Measurements from ENCODE around the gene GDPGP1.

GRCh38 chr15:90223441-90224165, 10.4 kb upstream of the GDPGP1 start:
- TF ChIP-seq CTCF (conservative IDR thresholded peaks at IDR 0.05; ENCODE audit: low read depth in 2 of 2): no peak
- no peak for TF ChIP-seq ZNF331 (CRISPR knock-in tag; IDR thresholded peaks at IDR 0.05; ENCODE audit: low read depth)
- no peak for TF ChIP-seq POLR2AphosphoS5 (IDR thresholded peaks at IDR 0.05; ENCODE audit: low read depth)
- no peak for TF ChIP-seq JUNB (IDR thresholded peaks at IDR 0.05; ENCODE audit: unreplicated experiment)
- TF ChIP-seq EZH2phosphoT487 (IDR thresholded peaks at IDR 0.05; ENCODE audit: unreplicated experiment): no peak
